ENCODE measurements around the gene IRF1.
A peak's percentile ranks its signal among the peaks of the same experiment; 100 is the strongest.
"Not testable (repeated sequence)": the region's sequence is repeated elsewhere in the genome, so short reads cannot be mapped to it uniquely, and the experiment has no call there.

Gene IRF1

GRCh38 chr5:132485641-132486317 is 4.8 kb downstream of the IRF1 start:
- DNase-seq: no peak

GRCh38 chr5:132484876-132485640 is 5.5 kb downstream of the IRF1 start:
- DNase-seq: not testable (repeated sequence)

GRCh38 chr5:132484391-132484725 is 6.2 kb downstream of the IRF1 start:
- DNase-seq: no peak

GRCh38 chr5:132483661-132484390 is 6.7 kb downstream of the IRF1 start:
- DNase-seq: no peak

- DNase-seq: no peak
Measured at GRCh38 chr5:132483101-132483500, 7.5 kb downstream of the IRF1 start.

GRCh38 chr5:132481596-132482211 is 8.9 kb downstream of the IRF1 start:
- DNase-seq: peak; percentile 38

- DNase-seq: peak; percentile 36
Measured at GRCh38 chr5:132480893-132481595, 9.5 kb downstream of the IRF1 start.

- DNase-seq: peak; percentile 25
Measured at GRCh38 chr5:132480546-132480892, 10.1 kb downstream of the IRF1 start.

GRCh38 chr5:132480042-132480441 is 10.5 kb downstream of the IRF1 start:
- no peak for DNase-seq

GRCh38 chr5:132479111-132479951 is 11.2 kb downstream of the IRF1 start:
- peak; percentile 16 for DNase-seq

- DNase-seq: no peak
Measured at GRCh38 chr5:132478366-132478871, 12.2 kb downstream of the IRF1 start.

- DNase-seq: peak; percentile 40
Measured at GRCh38 chr5:132477784-132478365, 12.7 kb downstream of the IRF1 start.

- no peak for DNase-seq
Measured at GRCh38 chr5:132476876-132477781, 13.4 kb downstream of the IRF1 start.

- DNase-seq: no peak
Measured at GRCh38 chr5:132475987-132476875, 14.3 kb downstream of the IRF1 start.

GRCh38 chr5:132475497-132475882 is 15.1 kb downstream of the IRF1 start:
- no peak for DNase-seq

- DNase-seq: no peak
Measured at GRCh38 chr5:132474881-132475496, 15.6 kb downstream of the IRF1 start.

- DNase-seq: no peak
Measured at GRCh38 chr5:132474131-132474723, 16.3 kb downstream of the IRF1 start.

GRCh38 chr5:132473668-132474067 is 16.9 kb downstream of the IRF1 start:
- DNase-seq: no peak
